Stomach (tissue), 9 donors: ENCODE data around the gene NME2. TPM values are rescaled to one million over a fixed set of nuclear protein-coding genes. Genes with fewer than 3 reads are reported as not detected.

Experiments used
- DNase-seq, 2 donors: peaks; one replicate each; pipeline versions ENCODE4 v3.0.0 to v3.0.0-alpha.2; 2013 to 2019
- H3K27ac ChIP-seq, 5 donors: fragments of 200-600 bp in 4 of 5; sonication (generic) in 4 of 5; one replicate each; pipeline ENCODE4 v1.5.1; 2013 to 2019; ENCODE audit warnings: mild to moderate bottlenecking in 1 of 5, moderate library complexity in 1 of 5
- H3K27me3 ChIP-seq, 3 donors: fragments of 200-600 bp; sonication (generic); one replicate each; pipeline ENCODE4 v1.5.1; 2017 to 2019; ENCODE audit warnings: mixed run types in 1 of 3
- H3K36me3 ChIP-seq, 4 donors: fragments of 200-600 bp; sonication (generic); 1 replicate in 3 of 4; 2 replicates in 1 of 4; pipeline ENCODE4 v1.5.1; 2016 to 2019
- H3K4me1 ChIP-seq, 4 donors: fragments of 200-600 bp; sonication (generic); one replicate each; pipeline ENCODE4 v1.5.1; 2016 to 2019
- H3K4me3 ChIP-seq, 4 donors: fragments of 200-600 bp; sonication (generic) in 3 of 4; one replicate each; pipeline ENCODE4 v1.5.1; 2016 to 2019; ENCODE audit warnings: mild to moderate bottlenecking in 1 of 4
- H3K9me3 ChIP-seq, 4 donors: fragments of 200-600 bp; sonication (generic); one replicate each; pipeline ENCODE4 v1.5.1; 2016 to 2019
- CTCF ChIP-seq, 7 experiments: fragments of 450-650 bp in 4 of 7; fragments of 200-600 bp in 3 of 7; sonication (generic) in 3 of 7; IDR thresholded peaks; one replicate each; pipeline ENCODE4 v1.5.1; 2016 to 2019; ENCODE audit warnings: antibody characterized with exemption in 7 of 7, control low read depth in 2 of 7, mild to moderate bottlenecking in 1 of 7
- EP300 ChIP-seq: sonication (generic); formaldehyde crosslinking; IDR thresholded peaks from one replicate; pipeline ENCODE4 v1.6.1; 2017; ENCODE audit warnings: antibody characterized with exemption
- POLR2A ChIP-seq, 4 donors: fragments of 450-650 bp; IDR thresholded peaks; one replicate each; pipeline ENCODE4 v1.6.1; 2016; ENCODE audit warnings: antibody characterized with exemption in 4 of 4, control low read depth in 2 of 4, mild to moderate bottlenecking in 1 of 4, moderate library complexity in 1 of 4
- POLR2AphosphoS5 ChIP-seq, 3 donors: sonication (generic); formaldehyde crosslinking; IDR thresholded peaks; one replicate each; pipeline ENCODE4 v1.6.1; 2016; ENCODE audit warnings: antibody characterized with exemption in 3 of 3
- WGBS, 5 donors: extraction: QIAGEN DNeasy Blood & Tissue Kit in 3 of 5; methylation state at CpG; one replicate each; pipeline versions ENCODE4 v1.1.5 to v1.1.7; 2013 to 2018; 5-methylcytosine and 5-hydroxymethylcytosine counted together
- intact Hi-C: fragments of 100-400 bp; cut with DNase I; formaldehyde crosslinking; loops from one replicate; pipeline ENCODE4 v1.15.1; 2023; ENCODE audit warnings: low total_unique reads
- polyA plus RNA-seq, 3 donors: library from polyadenylated mRNA; stranded (reverse); fragments of 200-250 nt; gene quantifications; one replicate each; pipeline ENCODE4 v1.2.3, GENCODE V29; 2013
- total RNA-seq, 5 donors: library from RNA; depleted of rRNA; stranded (reverse); fragments of >200 nt; gene quantifications; one replicate each; pipeline versions ENCODE4 v1.1.0 to v1.2.3, GENCODE V29; 2014 to 2016
- donor health status: healthy with polysubstance abuse.
- donor health status: Bipolar disorder and iron deficiency.
- donor health status: healthy.

NME2 gene
- total and polyA plus RNA-seq, 8 donors = 127 to 877 (median 305) TPM

GRCh38 chr17:51124640-51125503 is 41.3 kb upstream of the NME2 start:
- TF ChIP-seq POLR2A (IDR thresholded peaks at IDR 0.05) = no peak
- no peak for TF ChIP-seq EP300
- TF ChIP-seq POLR2AphosphoS5 (IDR thresholded peaks at IDR 0.05) = no peak
- TF ChIP-seq CTCF (IDR thresholded peaks at IDR 0.05) = no peak
- Histone ChIP-seq H3K27ac (peak overlapping the region in 2 of 5 donors; percentile 2 to 49), H3K36me3 (no peaks in the 10 kb centered on the region), H3K9me3 (no peaks in the 10 kb centered on the region), H3K4me3 (no peak overlapping the region), H3K4me1 (peaks cover 0 to 26% (median 14%) of the 10 kb centered on the region in 4 donors), H3K27me3 (no peaks in the 10 kb centered on the region)
- intact Hi-C loops = no loop called here
- 88 to 92% (median 90%) methylated on average over 5 of the region's 5 CpGs for WGBS, 5 donors
- no peak for DNase-seq

GRCh38 chr17:51128076-51128475 is 38.1 kb upstream of the NME2 start:
- no peak for DNase-seq
- Histone ChIP-seq H3K36me3 (no peaks in the 10 kb centered on the region), H3K4me3 (no peak overlapping the region), H3K27me3 (no peaks in the 10 kb centered on the region), H3K4me1 (peaks cover 0 to 31% (median 12%) of the 10 kb centered on the region in 4 donors), H3K9me3 (no peaks in the 10 kb centered on the region), H3K27ac (peak overlapping the region in 1 of 5 donors; percentile 26)
- WGBS, 5 donors = 47 to 74% (median 66%) methylated on average over 3 of the region's 3 CpGs
- intact Hi-C loops = no loop called here
- TF ChIP-seq POLR2A (IDR thresholded peaks at IDR 0.05) (no peak), POLR2AphosphoS5 (IDR thresholded peaks at IDR 0.05) (no peak), EP300 (no peak), CTCF (IDR thresholded peaks at IDR 0.05) (no peak)

- Histone ChIP-seq H3K4me3 (no peak overlapping the region), H3K9me3 (no peaks in the 10 kb centered on the region), H3K36me3 (no peaks in the 10 kb centered on the region), H3K27ac (peak overlapping the region in 3 of 5 donors; percentile 15 to 56 (median 22)), H3K4me1 (peaks cover 0 to 16% (median 8%) of the 10 kb centered on the region in 4 donors), H3K27me3 (no peaks in the 10 kb centered on the region)
- intact Hi-C loops = no loop called here
- DNase-seq = peak in 1 of 2 donors; percentile 69
- TF ChIP-seq POLR2A (IDR thresholded peaks at IDR 0.05) (no peak), CTCF (IDR thresholded peaks at IDR 0.05) (no peak), EP300 (no peak), POLR2AphosphoS5 (IDR thresholded peaks at IDR 0.05) (no peak)
These were observed 33.3 kb upstream of the NME2 start for GRCh38 chr17:51132964-51133319.

GRCh38 chr17:51133365-51133764 is 32.8 kb upstream of the NME2 start:
- intact Hi-C loops = no loop called here
- TF ChIP-seq EP300 (no peak), CTCF (IDR thresholded peaks at IDR 0.05) (no peak), POLR2A (IDR thresholded peaks at IDR 0.05) (no peak), POLR2AphosphoS5 (IDR thresholded peaks at IDR 0.05) (no peak)

More at GRCh38 chr17:51133365-51133764, 32.8 kb upstream of the NME2 start:
- Histone ChIP-seq H3K27me3 (no peaks in the 10 kb centered on the region), H3K36me3 (no peaks in the 10 kb centered on the region), H3K27ac (peak overlapping the region in 3 of 5 donors; percentile 15 to 56 (median 22)), H3K9me3 (no peaks in the 10 kb centered on the region), H3K4me1 (peaks cover 0 to 16% (median 6%) of the 10 kb centered on the region in 4 donors), H3K4me3 (no peak overlapping the region)
- 59 to 71% (median 68%) methylated on average over 2 of the region's 2 CpGs for WGBS, 5 donors
- no peak for DNase-seq
